Left ventricle myocardium inferior (tissue), 1 donor: ENCODE data around the gene PDE10A. TPM values are rescaled to one million over a fixed set of nuclear protein-coding genes. Genes with fewer than 3 reads are reported as not detected.

Source experiments
- DNase-seq: peaks from one replicate; pipeline ENCODE4 v3.0.0-alpha.2; 2020
- H3K27ac ChIP-seq: fragments of 200-600 bp; replicated peaks from 2 replicates; pipeline ENCODE4 v1.8.0; 2021
- H3K27me3 ChIP-seq: fragments of 200-600 bp; 2 replicates; pipeline ENCODE4 v1.8.0; 2021; ENCODE audit warnings: low read depth
- H3K36me3 ChIP-seq: fragments of 200-600 bp; 2 replicates; pipeline ENCODE4 v1.8.0; 2021
- H3K4me1 ChIP-seq: fragments of 200-600 bp; 2 replicates; pipeline ENCODE4 v1.8.0; 2021
- H3K4me3 ChIP-seq: fragments of 200-600 bp; 2 replicates; pipeline ENCODE4 v1.8.0; 2021; ENCODE audit warnings: mild to moderate bottlenecking, moderate library complexity
- H3K9me3 ChIP-seq: fragments of 200-600 bp; replicated peaks from 2 replicates; pipeline ENCODE4 v1.8.0; 2021
- intact Hi-C: fragments of 100-400 bp; cut with micrococcal nuclease; formaldehyde crosslinking; loops from one replicate; pipeline ENCODE4 v1.11.0; 2022
- total RNA-seq: library from RNA; stranded (reverse); fragmentation: NEBNext Ultra II Directional; extraction: Animal tissue kit (Norgen Biotek cat#: 25700); gene quantifications from one replicate; pipeline ENCODE4 v1.2.1, GENCODE V29; 2021
- TF ChIP-seq, protein P1 (sequence below): fragments of 200-600 bp; IDR thresholded peaks from 2 replicates; pipeline ENCODE4 v1.8.0; 2021; ENCODE audit warnings: antibody characterized with exemption, mild to moderate bottlenecking, borderline replicate concordance
- donor health status: DM: no; HTN: yes; CAD: no; lungs with severe emphysema.

The PDE10A gene
- total RNA-seq, 1 donor from 2014 or later: 12.2 TPM

DNA sequence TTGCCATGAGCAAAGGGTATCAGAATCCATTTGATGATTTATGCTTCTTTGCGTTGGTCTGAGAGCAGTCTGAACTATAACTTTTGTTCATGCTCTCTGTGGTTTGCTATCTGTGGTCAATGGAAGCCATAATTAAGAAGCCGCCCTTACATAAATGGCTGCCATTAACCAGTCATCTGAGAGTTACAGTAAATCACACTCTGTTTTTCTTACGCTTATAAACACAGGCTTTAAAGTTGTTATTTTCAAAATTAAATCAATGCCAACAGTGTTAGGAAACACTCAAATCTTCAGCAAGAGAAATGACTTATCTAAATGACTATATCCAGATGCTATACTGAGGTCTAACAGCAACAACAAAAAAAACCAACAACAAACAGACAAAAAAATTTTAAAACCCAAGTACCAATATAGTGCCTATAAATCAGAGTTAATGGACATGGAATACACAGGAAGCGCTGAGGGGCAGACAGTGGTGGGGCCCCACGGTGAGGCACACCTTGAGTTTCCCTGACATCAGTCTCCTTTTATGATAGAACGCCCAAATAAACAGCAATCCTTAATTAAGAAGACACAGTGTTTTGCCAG lies 245.7 kb downstream of the PDE10A start:
- Histone ChIP-seq H3K36me3 (peaks cover 43% of the 10 kb centered on the region), H3K4me3 (no peak overlapping the region), H3K9me3 (no peaks in the 10 kb centered on the region), H3K27ac (no peak overlapping the region), H3K4me1 (no peaks in the 10 kb centered on the region), H3K27me3 (no peaks in the 10 kb centered on the region)
- no peak for DNase-seq
- intact Hi-C loops: no loop called here
- TF ChIP-seq, protein P1, sequence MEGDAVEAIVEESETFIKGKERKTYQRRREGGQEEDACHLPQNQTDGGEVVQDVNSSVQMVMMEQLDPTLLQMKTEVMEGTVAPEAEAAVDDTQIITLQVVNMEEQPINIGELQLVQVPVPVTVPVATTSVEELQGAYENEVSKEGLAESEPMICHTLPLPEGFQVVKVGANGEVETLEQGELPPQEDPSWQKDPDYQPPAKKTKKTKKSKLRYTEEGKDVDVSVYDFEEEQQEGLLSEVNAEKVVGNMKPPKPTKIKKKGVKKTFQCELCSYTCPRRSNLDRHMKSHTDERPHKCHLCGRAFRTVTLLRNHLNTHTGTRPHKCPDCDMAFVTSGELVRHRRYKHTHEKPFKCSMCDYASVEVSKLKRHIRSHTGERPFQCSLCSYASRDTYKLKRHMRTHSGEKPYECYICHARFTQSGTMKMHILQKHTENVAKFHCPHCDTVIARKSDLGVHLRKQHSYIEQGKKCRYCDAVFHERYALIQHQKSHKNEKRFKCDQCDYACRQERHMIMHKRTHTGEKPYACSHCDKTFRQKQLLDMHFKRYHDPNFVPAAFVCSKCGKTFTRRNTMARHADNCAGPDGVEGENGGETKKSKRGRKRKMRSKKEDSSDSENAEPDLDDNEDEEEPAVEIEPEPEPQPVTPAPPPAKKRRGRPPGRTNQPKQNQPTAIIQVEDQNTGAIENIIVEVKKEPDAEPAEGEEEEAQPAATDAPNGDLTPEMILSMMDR: no peak

DNA sequence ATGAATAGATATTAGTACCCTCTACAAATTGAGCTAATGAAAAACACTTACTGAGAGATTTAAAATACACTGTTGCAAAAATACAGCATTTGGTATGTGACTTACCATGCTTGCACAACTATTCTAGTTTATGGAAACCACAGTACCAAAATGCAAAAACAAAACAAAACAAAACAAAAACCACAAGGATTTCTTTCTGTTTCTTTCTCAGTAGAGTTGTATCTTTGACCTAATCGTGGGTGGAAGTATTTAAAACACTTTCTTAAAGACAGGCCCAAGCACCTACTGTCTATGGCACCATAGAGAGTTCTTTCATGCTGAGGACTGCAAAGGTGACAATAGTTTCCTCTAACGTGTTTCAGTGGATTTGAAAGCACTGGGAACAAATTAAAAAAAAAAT lies 258.3 kb downstream of the PDE10A start:
- Histone ChIP-seq H3K4me1 (no peaks in the 10 kb centered on the region), H3K4me3 (no peak overlapping the region), H3K9me3 (peaks cover 12% of the 10 kb centered on the region), H3K27ac (no peak overlapping the region), H3K27me3 (no peaks in the 10 kb centered on the region), H3K36me3 (peaks cover 13% of the 10 kb centered on the region)
- DNase-seq: no peak
- TF ChIP-seq, protein P1: no peak
- intact Hi-C loops: no loop called here

DNA sequence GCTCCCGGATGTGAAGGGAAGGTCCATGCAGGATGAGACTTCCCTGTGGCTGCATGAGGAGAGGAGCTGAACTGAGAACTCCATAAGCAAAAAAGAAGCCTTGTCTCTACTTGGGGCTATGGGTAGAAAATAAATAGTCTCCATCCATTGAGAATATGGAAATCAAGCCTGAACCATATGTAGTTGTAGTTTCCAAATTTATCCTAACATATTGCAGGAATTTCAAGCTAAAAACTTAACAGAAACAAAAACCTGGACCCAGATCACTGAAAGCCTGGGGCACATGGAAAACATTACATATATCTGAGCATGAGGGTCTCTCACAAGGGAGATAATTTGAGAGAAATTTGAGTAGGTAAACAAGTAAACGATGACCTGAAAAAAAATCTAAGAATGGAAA lies 258.7 kb downstream of the PDE10A start:
- Histone ChIP-seq H3K36me3 (peaks cover 14% of the 10 kb centered on the region), H3K27ac (no peak overlapping the region), H3K4me3 (no peak overlapping the region), H3K9me3 (peaks cover 13% of the 10 kb centered on the region), H3K4me1 (no peaks in the 10 kb centered on the region), H3K27me3 (no peaks in the 10 kb centered on the region)
- intact Hi-C loops: no loop called here
- TF ChIP-seq, protein P1: no peak
- DNase-seq: no peak

DNA sequence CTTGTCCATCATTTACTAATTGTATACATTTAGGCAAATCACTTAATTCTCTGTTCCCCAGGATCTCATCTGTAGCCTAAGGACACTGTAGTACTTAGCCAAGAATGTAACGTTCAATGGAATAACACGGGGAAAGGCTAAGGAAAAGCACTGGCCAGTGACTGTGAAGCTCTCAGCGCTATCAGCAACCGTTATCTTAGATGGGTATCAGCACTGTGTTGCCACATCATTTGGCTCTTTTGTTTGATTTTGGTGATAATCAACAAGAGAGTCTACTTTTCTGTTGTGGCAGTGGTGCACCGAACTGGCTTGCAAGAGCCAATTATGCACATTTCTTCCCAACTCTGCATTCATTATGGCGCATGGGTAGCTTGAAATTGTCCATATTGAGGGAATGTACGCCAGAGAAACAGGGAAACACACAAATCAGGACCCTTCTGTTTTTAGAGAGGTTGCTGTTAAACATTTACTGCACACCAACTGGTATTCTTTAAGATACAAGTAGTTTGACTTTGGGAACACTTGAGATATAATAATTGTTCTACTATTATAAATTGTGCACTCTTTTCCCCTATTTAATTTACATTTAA lies 259.9 kb downstream of the PDE10A start:
- Histone ChIP-seq H3K4me1 (no peaks in the 10 kb centered on the region), H3K36me3 (peaks cover 14% of the 10 kb centered on the region), H3K27me3 (no peaks in the 10 kb centered on the region), H3K9me3 (peaks cover 13% of the 10 kb centered on the region), H3K4me3 (no peak overlapping the region), H3K27ac (no peak overlapping the region)
- TF ChIP-seq, protein P1: no peak
- no peak for DNase-seq
- intact Hi-C loops: no loop called here

DNA sequence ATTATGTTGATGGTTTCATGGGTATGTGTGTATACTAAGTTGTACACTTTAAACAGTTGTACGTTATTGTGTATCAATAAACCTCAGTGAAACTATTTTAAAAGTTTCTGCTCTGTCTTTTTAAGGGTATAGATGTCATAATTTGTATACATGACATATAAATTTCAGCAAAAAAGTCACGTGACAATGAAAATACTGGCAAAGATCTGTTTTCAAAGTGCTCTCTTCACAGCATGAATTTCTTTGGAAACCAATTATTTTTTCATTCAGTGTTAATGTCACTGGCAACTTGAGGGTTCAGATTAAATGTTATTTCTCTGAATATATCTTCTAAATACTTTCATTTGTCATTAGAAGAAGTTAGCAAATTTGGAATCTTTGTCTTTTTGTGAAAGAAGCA lies 261.9 kb downstream of the PDE10A start:
- Histone ChIP-seq H3K27me3 (no peaks in the 10 kb centered on the region), H3K27ac (no peak overlapping the region), H3K36me3 (peaks cover 17% of the 10 kb centered on the region), H3K4me3 (no peak overlapping the region), H3K9me3 (peaks cover 13% of the 10 kb centered on the region), H3K4me1 (no peaks in the 10 kb centered on the region)
- intact Hi-C loops: no loop called here
- no peak for DNase-seq
- TF ChIP-seq, protein P1: no peak
